ENCODE measurements around the gene MRTO4.

Gene MRTO4

DNA sequence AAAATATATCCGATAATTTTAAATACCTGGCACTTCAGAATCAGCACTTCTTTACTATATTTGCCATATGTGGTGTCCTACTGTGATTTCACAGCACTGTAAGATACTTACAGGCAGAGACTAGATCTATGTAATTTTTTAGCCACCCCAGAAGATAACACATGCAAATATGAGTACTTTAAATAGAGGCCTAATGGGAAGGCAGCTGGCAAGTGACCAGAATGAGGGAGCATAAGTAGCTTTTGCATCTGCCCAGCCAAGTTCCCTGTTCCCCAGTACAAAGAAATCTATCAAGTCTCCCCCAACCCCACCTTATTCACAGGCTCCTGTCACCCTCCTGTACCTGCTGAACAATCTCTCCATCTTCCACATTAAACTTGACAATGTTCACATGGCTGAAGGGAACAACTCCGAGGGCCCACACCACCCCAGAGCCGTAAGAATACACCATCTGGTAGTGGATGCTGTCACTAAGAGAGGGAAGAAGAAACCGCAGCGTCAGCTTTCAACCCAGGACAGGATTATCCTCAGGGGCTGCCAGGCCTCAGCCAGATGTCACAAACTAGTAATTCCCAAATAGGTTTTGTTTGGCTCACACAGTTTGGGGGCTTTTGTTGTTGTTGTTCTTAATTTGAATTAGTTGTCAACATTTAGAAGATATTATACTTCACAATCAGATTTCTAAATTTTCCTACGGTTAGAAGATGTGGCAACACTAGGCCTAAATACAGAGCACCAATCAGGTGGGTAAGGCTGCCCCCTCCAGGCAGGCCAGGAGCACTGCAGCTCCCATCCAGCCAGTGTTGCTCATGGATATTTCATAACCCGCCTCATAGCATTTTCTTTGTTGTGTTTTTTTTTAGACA is 10.7 kb upstream of the MRTO4 start:
- TF ChIP-seq FOXM1 (IDR thresholded peaks at IDR 0.05; ENCODE audit: borderline replicate concordance, low read depth) (no peak), RAD21 (IDR thresholded peaks at IDR 0.05; ENCODE audit: low read depth) (peak; percentile 46), TAF1 (IDR thresholded peaks at IDR 0.05; ENCODE audit: low read depth) (no peak), USF1 (IDR thresholded peaks at IDR 0.05) (no peak), CREB1 (IDR thresholded peaks at IDR 0.05; ENCODE audit: low read depth) (no peak), EP300 (IDR thresholded peaks at IDR 0.05; ENCODE audit: borderline replicate concordance) (no peak), TCF12 (IDR thresholded peaks at IDR 0.05; ENCODE audit: low read depth) (no peak), CEBPB (IDR thresholded peaks at IDR 0.05) (0 out of 2 replicates have a peak, but pooled peaks have one; percentile 35), ZBTB7A (IDR thresholded peaks at IDR 0.05; ENCODE audit: low read depth) (no peak)
- TF ChIP-seq, protein P1, sequence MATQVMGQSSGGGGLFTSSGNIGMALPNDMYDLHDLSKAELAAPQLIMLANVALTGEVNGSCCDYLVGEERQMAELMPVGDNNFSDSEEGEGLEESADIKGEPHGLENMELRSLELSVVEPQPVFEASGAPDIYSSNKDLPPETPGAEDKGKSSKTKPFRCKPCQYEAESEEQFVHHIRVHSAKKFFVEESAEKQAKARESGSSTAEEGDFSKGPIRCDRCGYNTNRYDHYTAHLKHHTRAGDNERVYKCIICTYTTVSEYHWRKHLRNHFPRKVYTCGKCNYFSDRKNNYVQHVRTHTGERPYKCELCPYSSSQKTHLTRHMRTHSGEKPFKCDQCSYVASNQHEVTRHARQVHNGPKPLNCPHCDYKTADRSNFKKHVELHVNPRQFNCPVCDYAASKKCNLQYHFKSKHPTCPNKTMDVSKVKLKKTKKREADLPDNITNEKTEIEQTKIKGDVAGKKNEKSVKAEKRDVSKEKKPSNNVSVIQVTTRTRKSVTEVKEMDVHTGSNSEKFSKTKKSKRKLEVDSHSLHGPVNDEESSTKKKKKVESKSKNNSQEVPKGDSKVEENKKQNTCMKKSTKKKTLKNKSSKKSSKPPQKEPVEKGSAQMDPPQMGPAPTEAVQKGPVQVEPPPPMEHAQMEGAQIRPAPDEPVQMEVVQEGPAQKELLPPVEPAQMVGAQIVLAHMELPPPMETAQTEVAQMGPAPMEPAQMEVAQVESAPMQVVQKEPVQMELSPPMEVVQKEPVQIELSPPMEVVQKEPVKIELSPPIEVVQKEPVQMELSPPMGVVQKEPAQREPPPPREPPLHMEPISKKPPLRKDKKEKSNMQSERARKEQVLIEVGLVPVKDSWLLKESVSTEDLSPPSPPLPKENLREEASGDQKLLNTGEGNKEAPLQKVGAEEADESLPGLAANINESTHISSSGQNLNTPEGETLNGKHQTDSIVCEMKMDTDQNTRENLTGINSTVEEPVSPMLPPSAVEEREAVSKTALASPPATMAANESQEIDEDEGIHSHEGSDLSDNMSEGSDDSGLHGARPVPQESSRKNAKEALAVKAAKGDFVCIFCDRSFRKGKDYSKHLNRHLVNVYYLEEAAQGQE (IDR thresholded peaks at IDR 0.05; ENCODE audit: low read depth) = no peak
- TF ChIP-seq, protein P2, sequence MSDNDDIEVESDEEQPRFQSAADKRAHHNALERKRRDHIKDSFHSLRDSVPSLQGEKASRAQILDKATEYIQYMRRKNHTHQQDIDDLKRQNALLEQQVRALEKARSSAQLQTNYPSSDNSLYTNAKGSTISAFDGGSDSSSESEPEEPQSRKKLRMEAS (IDR thresholded peaks at IDR 0.05) = no peak

- no peak for TF ChIP-seq FOXM1 (IDR thresholded peaks at IDR 0.05; ENCODE audit: borderline replicate concordance, low read depth)
- TF ChIP-seq ZBTB7A (IDR thresholded peaks at IDR 0.05; ENCODE audit: low read depth) = no peak
- no peak for TF ChIP-seq EP300 (IDR thresholded peaks at IDR 0.05; ENCODE audit: borderline replicate concordance)
- TF ChIP-seq CEBPB (IDR thresholded peaks at IDR 0.05) = no peak
- no peak for TF ChIP-seq RAD21 (IDR thresholded peaks at IDR 0.05; ENCODE audit: low read depth)
- TF ChIP-seq, protein P2 (IDR thresholded peaks at IDR 0.05) = no peak
- TF ChIP-seq YY1 (IDR thresholded peaks at IDR 0.05; ENCODE audit: low read depth) = no peak
- TF ChIP-seq, protein P1 (IDR thresholded peaks at IDR 0.05; ENCODE audit: low read depth) = no peak
- TF ChIP-seq CREB1 (IDR thresholded peaks at IDR 0.05; ENCODE audit: low read depth) = no peak
- no peak for TF ChIP-seq USF1 (IDR thresholded peaks at IDR 0.05)
These were observed 838 bp upstream of the MRTO4 start for GRCh38 chr1:19250629-19251304.

DNA sequence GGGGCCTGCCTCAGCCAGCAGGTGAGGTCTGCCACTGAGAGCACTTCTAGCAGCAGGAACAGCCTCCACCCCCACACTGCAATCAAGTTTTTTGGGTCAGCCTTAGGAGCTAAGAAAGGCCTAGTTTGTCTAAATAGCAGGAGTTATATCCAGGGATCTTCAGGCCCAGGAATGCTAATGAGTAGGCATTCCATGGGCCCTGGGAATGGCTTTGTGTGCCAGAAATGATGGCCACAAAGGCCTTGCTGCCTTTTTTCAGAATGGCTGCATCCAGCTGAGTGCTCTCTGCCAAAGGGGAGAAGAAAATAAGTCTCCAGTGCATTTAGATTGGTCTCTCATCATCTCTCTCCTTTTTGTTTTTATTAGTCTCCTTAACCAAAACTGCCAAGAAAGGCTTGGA is 2.8 kb downstream of the MRTO4 start:
- TF ChIP-seq TAF1 (IDR thresholded peaks at IDR 0.05; ENCODE audit: low read depth) = no peak
- TF ChIP-seq RAD21 (IDR thresholded peaks at IDR 0.05; ENCODE audit: low read depth) = no peak
- TF ChIP-seq CEBPB (IDR thresholded peaks at IDR 0.05) = no peak
- TF ChIP-seq, protein P2 (IDR thresholded peaks at IDR 0.05) = no peak
- no peak for TF ChIP-seq YY1 (IDR thresholded peaks at IDR 0.05; ENCODE audit: low read depth)
- TF ChIP-seq TCF12 (IDR thresholded peaks at IDR 0.05; ENCODE audit: low read depth) = no peak
- no peak for TF ChIP-seq ZBTB7A (IDR thresholded peaks at IDR 0.05; ENCODE audit: low read depth)
- TF ChIP-seq, protein P1 (IDR thresholded peaks at IDR 0.05; ENCODE audit: low read depth) = no peak
- TF ChIP-seq USF1 (IDR thresholded peaks at IDR 0.05) = no peak
- no peak for TF ChIP-seq TEAD4 (IDR thresholded peaks at IDR 0.05)
- no peak for TF ChIP-seq CREB1 (IDR thresholded peaks at IDR 0.05; ENCODE audit: low read depth)
- no peak for TF ChIP-seq EGR1 (IDR thresholded peaks at IDR 0.05)
- TF ChIP-seq EP300 (IDR thresholded peaks at IDR 0.05; ENCODE audit: borderline replicate concordance) = no peak
- no peak for TF ChIP-seq NFIC (IDR thresholded peaks at IDR 0.05)
- TF ChIP-seq FOXM1 (IDR thresholded peaks at IDR 0.05; ENCODE audit: borderline replicate concordance, low read depth) = no peak

All from Ishikawa (cell line).